ENCODE measurements around the gene COP1. TPM values are rescaled to one million over a fixed set of nuclear protein-coding genes. Genes with fewer than 3 reads are reported as not detected.

COP1 gene
- total and polyA plus RNA-seq, 2 donors (not counting 3 experiments of a cell fraction or from before 2014, with no cell fraction given), result 16.5 to 40.9 TPM

GRCh38 chr1:175963740-175964139 is 243.3 kb downstream of the COP1 start:
- H3K79me2 ChIP-seq (ENCODE audit: control insufficient read depth, insufficient read depth, low read length), result no peaks in the 10 kb centered on the region
- H3K27me3 ChIP-seq (ENCODE audit: control insufficient read depth in 2 of 2, insufficient read depth in 2 of 2, low read length in 2 of 2), result no peaks in the 10 kb centered on the region
- CTCF ChIA-PET, result no interaction called here
- POLR2A ChIA-PET, result no interaction called here
- FAIRE-seq (no peak), DNase-seq (ENCODE audit: low read depth, low spot score) (no peak)
- intact Hi-C loops (cut with micrococcal nuclease) (no loop called here), dilution Hi-C loops (cut with MboI; ENCODE audit: extremely low pct_ligation_motif_present, low sequenced_read_pairs) (no loop called here)
- no peak overlapping the region for H3K4me3 ChIP-seq (replicated peaks in 1 of 3; ENCODE audit: insufficient read depth in 1 of 3, low read depth in 1 of 3, low read length in 3 of 3)
- H3K9me3 ChIP-seq (replicated peaks; ENCODE audit: control insufficient read depth, insufficient read depth, low read length), result no peaks in the 10 kb centered on the region
- no peak overlapping the region for H3K4me2 ChIP-seq (ENCODE audit: insufficient read depth, low read length)
- H2AFZ ChIP-seq (ENCODE audit: low read depth, low read length), result no peak overlapping the region
- TF ChIP-seq MAX (IDR thresholded peaks at IDR 0.05; ENCODE audit: insufficient read depth, insufficient read length) (no peak), JUN (IDR thresholded peaks at IDR 0.05; ENCODE audit: borderline replicate concordance, insufficient read depth, insufficient read length, low read depth) (no peak), POLR2AphosphoS5 (IDR thresholded peaks at IDR 0.05; ENCODE audit: insufficient read depth, low read depth, low read length) (no peak)
- no peak overlapping the region for H3K9ac ChIP-seq (replicated peaks; ENCODE audit: extremely low read depth, insufficient read depth, low read length)
- no peaks in the 10 kb centered on the region for H4K20me1 ChIP-seq (replicated peaks; ENCODE audit: control insufficient read depth, extremely low read depth, insufficient read depth, low read length)
- no TSS peak for BruUV-seq (replicated peaks)
- H3K4me1 ChIP-seq (ENCODE audit: control insufficient read depth, extremely low read depth, insufficient read depth, low read length), result peaks cover 5% of the 10 kb centered on the region
- no peak overlapping the region for H3K27ac ChIP-seq (ENCODE audit: insufficient read depth, low read depth, low read length)
- H3K9me1 ChIP-seq (replicated peaks; ENCODE audit: control insufficient read depth, extremely low read depth, insufficient read depth, low read length), result no peaks in the 10 kb centered on the region
- H3K36me3 ChIP-seq (ENCODE audit: control insufficient read depth in 2 of 2, extremely low read depth in 1 of 2, insufficient read depth in 2 of 2, low read length in 2 of 2), result no peaks in the 10 kb centered on the region

GRCh38 chr1:175960169-175960568 is 246.9 kb downstream of the COP1 start:
- H3K27me3 ChIP-seq (ENCODE audit: control insufficient read depth in 2 of 2, insufficient read depth in 2 of 2, low read length in 2 of 2), result no peaks in the 10 kb centered on the region
- no peak overlapping the region for H2AFZ ChIP-seq (ENCODE audit: low read depth, low read length)
- H3K9ac ChIP-seq (replicated peaks; ENCODE audit: extremely low read depth, insufficient read depth, low read length), result no peak overlapping the region
- ChIA-PET POLR2A (no interaction called here), CTCF (no interaction called here)
- no peaks in the 10 kb centered on the region for H3K9me3 ChIP-seq (replicated peaks; ENCODE audit: control insufficient read depth, insufficient read depth, low read length)
- no peaks in the 10 kb centered on the region for H3K9me1 ChIP-seq (replicated peaks; ENCODE audit: control insufficient read depth, extremely low read depth, insufficient read depth, low read length)
- no peak for TF ChIP-seq MAX (IDR thresholded peaks at IDR 0.05; ENCODE audit: insufficient read depth, insufficient read length)
- TF ChIP-seq MYC (IDR thresholded peaks at IDR 0.05; ENCODE audit: low read depth, low read length), result no peak
- no peak for TF ChIP-seq POLR2AphosphoS5 (IDR thresholded peaks at IDR 0.05; ENCODE audit: insufficient read depth, low read depth, low read length)
- TF ChIP-seq POLR2A (IDR thresholded peaks at IDR 0.05; ENCODE audit: low read depth, low read length), result no peak
- no peak for TF ChIP-seq CTCF (IDR thresholded peaks at IDR 0.05; ENCODE audit: extremely low read depth in 1 of 2, insufficient read depth in 1 of 2, low read depth in 1 of 2, low read length in 2 of 2)
- TF ChIP-seq GATA2 (IDR thresholded peaks at IDR 0.05; ENCODE audit: insufficient read depth, insufficient read length, low read depth, low read length), result no peak
- TF ChIP-seq EZH2 (IDR thresholded peaks at IDR 0.05; ENCODE audit: borderline replicate concordance, low read depth, low read length, severe bottlenecking), result no peak
- TF ChIP-seq FOS (IDR thresholded peaks at IDR 0.05; ENCODE audit: borderline replicate concordance, insufficient read depth, low read length), result no peak
- no peaks in the 10 kb centered on the region for H3K79me2 ChIP-seq (ENCODE audit: control insufficient read depth, insufficient read depth, low read length)
- H4K20me1 ChIP-seq (replicated peaks; ENCODE audit: control insufficient read depth, extremely low read depth, insufficient read depth, low read length), result no peaks in the 10 kb centered on the region
- no peak for DNase-seq (ENCODE audit: low read depth, low spot score)
- intact Hi-C loops (cut with micrococcal nuclease) (no loop called here), dilution Hi-C loops (cut with MboI; ENCODE audit: extremely low pct_ligation_motif_present, low sequenced_read_pairs) (no loop called here)
- no peaks in the 10 kb centered on the region for H3K36me3 ChIP-seq (ENCODE audit: control insufficient read depth in 2 of 2, extremely low read depth in 1 of 2, insufficient read depth in 2 of 2, low read length in 2 of 2)
- no peak overlapping the region for H3K4me2 ChIP-seq (ENCODE audit: insufficient read depth, low read length)
- H3K4me1 ChIP-seq (ENCODE audit: control insufficient read depth, extremely low read depth, insufficient read depth, low read length), result peaks cover 5% of the 10 kb centered on the region
- no peak for FAIRE-seq
- BruUV-seq (replicated peaks), result no TSS peak
- no peak overlapping the region for H3K4me3 ChIP-seq (replicated peaks in 1 of 3; ENCODE audit: insufficient read depth in 1 of 3, low read depth in 1 of 3, low read length in 3 of 3)
- H3K27ac ChIP-seq (ENCODE audit: insufficient read depth, low read depth, low read length), result no peak overlapping the region

Data from endothelial cell of umbilical vein (primary cell).